Epithelial cell of esophagus (primary cell): ENCODE data around the gene FICD.

ENCODE experiments used
- DNase-seq: peaks from one replicate; pipeline ENCODE4 v3.0.0; 2010; ENCODE audit warnings: low read depth
- H3K4me3 ChIP-seq: 2 replicates; pipeline ENCODE4 v1.5.1; 2011; ENCODE audit warnings: mild to moderate bottlenecking, low read length, control low read depth
- CTCF ChIP-seq: IDR thresholded peaks from 2 replicates; pipeline ENCODE4 v1.5.1; 2011; ENCODE audit warnings: low read depth, mild to moderate bottlenecking, low read length, control low read depth, inconsistent platforms; ENCODE audit not compliant: insufficient read depth; ENCODE audit errors: missing control alignments

Gene FICD

GRCh38 chr12:108477881-108478259 lies 37.2 kb upstream of the FICD start:
- H3K4me3 ChIP-seq = no peak overlapping the region
- no peak for TF ChIP-seq CTCF
- DNase-seq = no peak

GRCh38 chr12:108478611-108479206 lies 36.4 kb upstream of the FICD start:
- no peak overlapping the region for H3K4me3 ChIP-seq
- no peak for TF ChIP-seq CTCF
- DNase-seq = no peak

GRCh38 chr12:108479364-108480070 lies 35.6 kb upstream of the FICD start:
- H3K4me3 ChIP-seq = no peak overlapping the region
- no peak for TF ChIP-seq CTCF
- peak; percentile 2 for DNase-seq

GRCh38 chr12:108482717-108483212 lies 32.3 kb upstream of the FICD start:
- TF ChIP-seq CTCF = no peak
- peak; percentile 80 for DNase-seq
- H3K4me3 ChIP-seq = no peak overlapping the region

- no peak for TF ChIP-seq CTCF
- DNase-seq = peak; percentile 90
- no peak overlapping the region for H3K4me3 ChIP-seq
Observed at GRCh38 chr12:108483213-108484059, 31.6 kb upstream of the FICD start.

- TF ChIP-seq CTCF = no peak
- H3K4me3 ChIP-seq = no peak overlapping the region
- peak; percentile 35 for DNase-seq
Observed at GRCh38 chr12:108484431-108484830, 30.6 kb upstream of the FICD start.
